Suppressor macrophage treated with lipopolysaccharide for 4 hours (primary cell): ENCODE data around the gene CTIF.
A peak's percentile ranks its signal among the peaks of the same experiment; 100 is the strongest.
"Not testable (repeated sequence)": the region's sequence is repeated elsewhere in the genome, so short reads cannot be mapped to it uniquely, and the experiment has no call there.

Experiments used
- DNase-seq: peaks from one replicate; pipeline ENCODE4 v3.0.0-alpha.2; 2020

CTIF gene

GRCh38 chr18:48811977-48812451 is 273.2 kb downstream of the CTIF start:
- not testable (repeated sequence) for DNase-seq

GRCh38 chr18:48813321-48813720 is 274.5 kb downstream of the CTIF start:
- no peak for DNase-seq

- DNase-seq: peak; percentile 46
These were observed 275.1 kb downstream of the CTIF start for GRCh38 chr18:48813833-48814489.

GRCh38 chr18:48814490-48815178 is 275.8 kb downstream of the CTIF start:
- peak; percentile 61 for DNase-seq

- DNase-seq: peak; percentile 51
These were observed 276.3 kb downstream of the CTIF start for GRCh38 chr18:48815179-48815515.

- peak; percentile 43 for DNase-seq
These were observed 276.9 kb downstream of the CTIF start for GRCh38 chr18:48815581-48816324.

GRCh38 chr18:48816554-48816953 is 277.7 kb downstream of the CTIF start:
- no peak for DNase-seq

GRCh38 chr18:48817021-48817461 is 278.2 kb downstream of the CTIF start:
- no peak for DNase-seq

GRCh38 chr18:48818329-48819254 is 279.8 kb downstream of the CTIF start:
- DNase-seq: no peak

- no peak for DNase-seq
These were observed 280.4 kb downstream of the CTIF start for GRCh38 chr18:48819276-48819675.

GRCh38 chr18:48819781-48820482 is 281.1 kb downstream of the CTIF start:
- DNase-seq: no peak

- DNase-seq: no peak
These were observed 281.8 kb downstream of the CTIF start for GRCh38 chr18:48820483-48821250.

- no peak for DNase-seq
These were observed 282.4 kb downstream of the CTIF start for GRCh38 chr18:48821251-48821590.

GRCh38 chr18:48821845-48822244 is 283.0 kb downstream of the CTIF start:
- no peak for DNase-seq

GRCh38 chr18:48824231-48824970 is 285.6 kb downstream of the CTIF start:
- DNase-seq: no peak

- no peak for DNase-seq
These were observed 286.4 kb downstream of the CTIF start for GRCh38 chr18:48825101-48825745.

GRCh38 chr18:48826271-48826670 is 287.4 kb downstream of the CTIF start:
- DNase-seq: no peak

- DNase-seq: no peak
These were observed 288.0 kb downstream of the CTIF start for GRCh38 chr18:48826806-48827205.

GRCh38 chr18:48827291-48828193 is 288.7 kb downstream of the CTIF start:
- no peak for DNase-seq
